ENCODE measurements around the gene ADSS1.

ADSS1 gene

GRCh38 chr14:104741108-104741802 is 17.2 kb downstream of the ADSS1 start:
- ChIA-PET POLR2A (no interaction called here), CTCF (interaction anchor here (1.0 kb wide), 1 partner anchor 18 kb away, joined by 3 read pairs; no protein-coding TSS in a partner anchor)
- DNase-seq (ENCODE audit: extremely low spot score), result no peak
- no peak for TF ChIP-seq CTCF (IDR thresholded peaks at IDR 0.05; ENCODE audit: control extremely low read depth, extremely low read depth, low read depth, missing control alignments)

- no peak for DNase-seq (ENCODE audit: extremely low spot score)
- ChIA-PET CTCF (interaction anchor here (1.0 to 1.6 kb wide), 2 partner anchors 10 to 19 kb away, joined by 3 to 7 read pairs; partner anchors contain the start of gene SIVA1), POLR2A (no interaction called here)
- no peak for TF ChIP-seq CTCF (IDR thresholded peaks at IDR 0.05; ENCODE audit: control extremely low read depth, extremely low read depth, low read depth, missing control alignments)
Measured at GRCh38 chr14:104741803-104742251, 17.8 kb downstream of the ADSS1 start.

- no peak for DNase-seq (ENCODE audit: extremely low spot score)
- TF ChIP-seq CTCF (IDR thresholded peaks at IDR 0.05; ENCODE audit: control extremely low read depth, extremely low read depth, low read depth, missing control alignments), result no peak
- ChIA-PET POLR2A (no interaction called here), CTCF (interaction anchor here (1.0 to 1.6 kb wide), 2 partner anchors 9 to 20 kb away, joined by 3 to 7 read pairs; partner anchors contain the start of gene SIVA1)
Measured at GRCh38 chr14:104742586-104743455, 18.8 kb downstream of the ADSS1 start.

- ChIA-PET CTCF (interaction anchor here (1.6 kb wide), 1 partner anchor 8 kb away, joined by 7 read pairs; the partner anchor contains the start of gene SIVA1), POLR2A (no interaction called here)
- TF ChIP-seq CTCF (IDR thresholded peaks at IDR 0.05; ENCODE audit: control extremely low read depth, extremely low read depth, low read depth, missing control alignments), result no peak
- no peak for DNase-seq (ENCODE audit: extremely low spot score)
Measured at GRCh38 chr14:104743461-104744380, 19.7 kb downstream of the ADSS1 start.

GRCh38 chr14:104744484-104744883 is 20.5 kb downstream of the ADSS1 start:
- ChIA-PET POLR2A (no interaction called here), CTCF (no interaction called here)
- no peak for TF ChIP-seq CTCF (IDR thresholded peaks at IDR 0.05; ENCODE audit: control extremely low read depth, extremely low read depth, low read depth, missing control alignments)
- no peak for DNase-seq (ENCODE audit: extremely low spot score)

- DNase-seq (ENCODE audit: extremely low spot score), result no peak
- no peak for TF ChIP-seq CTCF (IDR thresholded peaks at IDR 0.05; ENCODE audit: control extremely low read depth, extremely low read depth, low read depth, missing control alignments)
- ChIA-PET CTCF (no interaction called here), POLR2A (no interaction called here)
Measured at GRCh38 chr14:104745431-104745830, 21.4 kb downstream of the ADSS1 start.

Data from GM10248 (cell line).